ENCODE data around the gene FOXL3.

DNA sequence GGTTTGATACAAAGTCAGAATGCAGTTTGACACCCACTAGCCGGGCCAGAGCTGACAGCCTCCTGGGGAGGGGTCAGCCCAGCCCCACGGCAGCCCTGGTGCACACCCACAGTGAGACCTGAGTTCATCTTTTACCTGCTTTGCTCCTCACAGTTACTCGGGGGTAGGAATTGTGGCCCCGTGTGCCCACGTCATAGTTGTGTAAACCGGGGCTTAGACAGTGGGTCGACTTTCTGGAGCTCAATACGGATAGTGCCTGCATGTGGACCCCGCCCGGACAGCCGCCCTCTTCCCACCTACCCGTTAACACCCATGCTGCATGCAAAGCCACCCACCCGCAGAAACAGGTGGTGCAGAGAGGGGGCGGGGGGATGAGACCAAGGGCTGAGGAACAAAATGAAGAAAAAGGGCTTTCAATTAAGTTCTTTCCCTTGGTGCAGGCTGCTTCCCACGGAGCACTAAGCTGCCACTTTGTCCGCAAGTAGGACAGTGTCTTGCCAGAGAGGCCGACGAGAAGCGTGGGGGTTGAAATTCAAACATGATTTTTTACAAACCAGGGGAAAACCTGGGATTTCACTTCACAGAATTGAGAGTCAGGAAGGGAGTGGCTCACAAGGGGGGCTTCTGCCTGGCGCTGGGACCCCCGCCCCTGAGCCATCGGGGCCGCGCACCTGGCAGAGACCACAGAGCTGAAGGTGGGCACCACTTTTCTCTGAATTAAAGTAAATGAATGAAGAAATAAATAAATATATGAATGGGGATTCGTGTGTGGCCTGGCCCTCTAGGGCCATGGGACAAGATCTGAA, 24.6 kb upstream of the FOXL3 start:
- TF ChIP-seq, protein P1, sequence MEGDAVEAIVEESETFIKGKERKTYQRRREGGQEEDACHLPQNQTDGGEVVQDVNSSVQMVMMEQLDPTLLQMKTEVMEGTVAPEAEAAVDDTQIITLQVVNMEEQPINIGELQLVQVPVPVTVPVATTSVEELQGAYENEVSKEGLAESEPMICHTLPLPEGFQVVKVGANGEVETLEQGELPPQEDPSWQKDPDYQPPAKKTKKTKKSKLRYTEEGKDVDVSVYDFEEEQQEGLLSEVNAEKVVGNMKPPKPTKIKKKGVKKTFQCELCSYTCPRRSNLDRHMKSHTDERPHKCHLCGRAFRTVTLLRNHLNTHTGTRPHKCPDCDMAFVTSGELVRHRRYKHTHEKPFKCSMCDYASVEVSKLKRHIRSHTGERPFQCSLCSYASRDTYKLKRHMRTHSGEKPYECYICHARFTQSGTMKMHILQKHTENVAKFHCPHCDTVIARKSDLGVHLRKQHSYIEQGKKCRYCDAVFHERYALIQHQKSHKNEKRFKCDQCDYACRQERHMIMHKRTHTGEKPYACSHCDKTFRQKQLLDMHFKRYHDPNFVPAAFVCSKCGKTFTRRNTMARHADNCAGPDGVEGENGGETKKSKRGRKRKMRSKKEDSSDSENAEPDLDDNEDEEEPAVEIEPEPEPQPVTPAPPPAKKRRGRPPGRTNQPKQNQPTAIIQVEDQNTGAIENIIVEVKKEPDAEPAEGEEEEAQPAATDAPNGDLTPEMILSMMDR (IDR thresholded peaks at IDR 0.05): no peak
- no peak for TF ChIP-seq POLR2AphosphoS5 (IDR thresholded peaks at IDR 0.05; ENCODE audit: low read depth, low read length)
- TF ChIP-seq, protein P2, sequence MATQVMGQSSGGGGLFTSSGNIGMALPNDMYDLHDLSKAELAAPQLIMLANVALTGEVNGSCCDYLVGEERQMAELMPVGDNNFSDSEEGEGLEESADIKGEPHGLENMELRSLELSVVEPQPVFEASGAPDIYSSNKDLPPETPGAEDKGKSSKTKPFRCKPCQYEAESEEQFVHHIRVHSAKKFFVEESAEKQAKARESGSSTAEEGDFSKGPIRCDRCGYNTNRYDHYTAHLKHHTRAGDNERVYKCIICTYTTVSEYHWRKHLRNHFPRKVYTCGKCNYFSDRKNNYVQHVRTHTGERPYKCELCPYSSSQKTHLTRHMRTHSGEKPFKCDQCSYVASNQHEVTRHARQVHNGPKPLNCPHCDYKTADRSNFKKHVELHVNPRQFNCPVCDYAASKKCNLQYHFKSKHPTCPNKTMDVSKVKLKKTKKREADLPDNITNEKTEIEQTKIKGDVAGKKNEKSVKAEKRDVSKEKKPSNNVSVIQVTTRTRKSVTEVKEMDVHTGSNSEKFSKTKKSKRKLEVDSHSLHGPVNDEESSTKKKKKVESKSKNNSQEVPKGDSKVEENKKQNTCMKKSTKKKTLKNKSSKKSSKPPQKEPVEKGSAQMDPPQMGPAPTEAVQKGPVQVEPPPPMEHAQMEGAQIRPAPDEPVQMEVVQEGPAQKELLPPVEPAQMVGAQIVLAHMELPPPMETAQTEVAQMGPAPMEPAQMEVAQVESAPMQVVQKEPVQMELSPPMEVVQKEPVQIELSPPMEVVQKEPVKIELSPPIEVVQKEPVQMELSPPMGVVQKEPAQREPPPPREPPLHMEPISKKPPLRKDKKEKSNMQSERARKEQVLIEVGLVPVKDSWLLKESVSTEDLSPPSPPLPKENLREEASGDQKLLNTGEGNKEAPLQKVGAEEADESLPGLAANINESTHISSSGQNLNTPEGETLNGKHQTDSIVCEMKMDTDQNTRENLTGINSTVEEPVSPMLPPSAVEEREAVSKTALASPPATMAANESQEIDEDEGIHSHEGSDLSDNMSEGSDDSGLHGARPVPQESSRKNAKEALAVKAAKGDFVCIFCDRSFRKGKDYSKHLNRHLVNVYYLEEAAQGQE (IDR thresholded peaks at IDR 0.05; ENCODE audit: insufficient read depth in 1 of 2, low read depth in 2 of 2, low read length in 1 of 2): no peak

Data from Panc1 (cell line).